ENCODE measurements around the gene TMEM18. TPM values are rescaled to one million over a fixed set of nuclear protein-coding genes. Genes with fewer than 3 reads are reported as not detected.

TMEM18 gene
- total and polyA plus RNA-seq, 2 experiments from 2014 or later, result 15.0 to 41.9 TPM

- TF ChIP-seq NANOG (IDR thresholded peaks at IDR 0.05; ENCODE audit: borderline replicate concordance) (no peak), EZH2phosphoT487 (IDR thresholded peaks at IDR 0.05; ENCODE audit: unreplicated experiment) (no peak), ZNF331 (CRISPR knock-in tag; IDR thresholded peaks at IDR 0.05; ENCODE audit: low read depth) (no peak), CTCF (conservative IDR thresholded peaks at IDR 0.05; ENCODE audit: low read depth in 2 of 2) (no peak), ZNF462 (CRISPR knock-in tag; IDR thresholded peaks at IDR 0.05) (no peak), EZH2 (IDR thresholded peaks at IDR 0.05; ENCODE audit: low read depth, unreplicated experiment) (no peak), STAT1 (IDR thresholded peaks at IDR 0.05; ENCODE audit: unreplicated experiment) (no peak)
- TF ChIP-seq, protein P1, sequence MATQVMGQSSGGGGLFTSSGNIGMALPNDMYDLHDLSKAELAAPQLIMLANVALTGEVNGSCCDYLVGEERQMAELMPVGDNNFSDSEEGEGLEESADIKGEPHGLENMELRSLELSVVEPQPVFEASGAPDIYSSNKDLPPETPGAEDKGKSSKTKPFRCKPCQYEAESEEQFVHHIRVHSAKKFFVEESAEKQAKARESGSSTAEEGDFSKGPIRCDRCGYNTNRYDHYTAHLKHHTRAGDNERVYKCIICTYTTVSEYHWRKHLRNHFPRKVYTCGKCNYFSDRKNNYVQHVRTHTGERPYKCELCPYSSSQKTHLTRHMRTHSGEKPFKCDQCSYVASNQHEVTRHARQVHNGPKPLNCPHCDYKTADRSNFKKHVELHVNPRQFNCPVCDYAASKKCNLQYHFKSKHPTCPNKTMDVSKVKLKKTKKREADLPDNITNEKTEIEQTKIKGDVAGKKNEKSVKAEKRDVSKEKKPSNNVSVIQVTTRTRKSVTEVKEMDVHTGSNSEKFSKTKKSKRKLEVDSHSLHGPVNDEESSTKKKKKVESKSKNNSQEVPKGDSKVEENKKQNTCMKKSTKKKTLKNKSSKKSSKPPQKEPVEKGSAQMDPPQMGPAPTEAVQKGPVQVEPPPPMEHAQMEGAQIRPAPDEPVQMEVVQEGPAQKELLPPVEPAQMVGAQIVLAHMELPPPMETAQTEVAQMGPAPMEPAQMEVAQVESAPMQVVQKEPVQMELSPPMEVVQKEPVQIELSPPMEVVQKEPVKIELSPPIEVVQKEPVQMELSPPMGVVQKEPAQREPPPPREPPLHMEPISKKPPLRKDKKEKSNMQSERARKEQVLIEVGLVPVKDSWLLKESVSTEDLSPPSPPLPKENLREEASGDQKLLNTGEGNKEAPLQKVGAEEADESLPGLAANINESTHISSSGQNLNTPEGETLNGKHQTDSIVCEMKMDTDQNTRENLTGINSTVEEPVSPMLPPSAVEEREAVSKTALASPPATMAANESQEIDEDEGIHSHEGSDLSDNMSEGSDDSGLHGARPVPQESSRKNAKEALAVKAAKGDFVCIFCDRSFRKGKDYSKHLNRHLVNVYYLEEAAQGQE (IDR thresholded peaks at IDR 0.05; ENCODE audit: unreplicated experiment), result no peak
- Mint-ChIP-seq H3K27me3 (ENCODE audit: insufficient read depth, low read depth, poor library complexity) (peaks cover 4% of the 10 kb centered on the region), H3K27ac (no peak overlapping the region), H3K4me1 (no peaks in the 10 kb centered on the region; the same call in 2 of the 3 replicates), H3K9me3 (peaks cover 6% of the 10 kb centered on the region), H3K4me3 (no peak overlapping the region), H3K36me3 (ENCODE audit: low read depth) (no peaks in the 10 kb centered on the region)
- Histone ChIP-seq H3K79me2 (replicated peaks; ENCODE audit: insufficient read depth) (no peaks in the 10 kb centered on the region), H3K36me3 (ENCODE audit: insufficient read depth) (no peaks in the 10 kb centered on the region), H3K27ac (ENCODE audit: low read depth) (no peak overlapping the region), H4K20me1 (replicated peaks; ENCODE audit: insufficient read depth) (no peaks in the 10 kb centered on the region), H3K4me3 (no peak overlapping the region), H3K9me2 (ENCODE audit: insufficient read depth) (no peaks in the 10 kb centered on the region), H3F3A (replicated peaks; ENCODE audit: low read depth) (no peaks in the 10 kb centered on the region), H3K4me2 (no peak overlapping the region), H3K4me1 (ENCODE audit: insufficient read depth) (no peaks in the 10 kb centered on the region), H3K27me3 (ENCODE audit: insufficient read depth) (no peaks in the 10 kb centered on the region), H2AFZ (peak overlapping the region; percentile 81)
- ATAC-seq (peak; percentile 28; the same call in 2 of the 3 replicates), DNase-seq (ENCODE audit: low spot score) (no peak)
These were observed 55.7 kb downstream of the TMEM18 start for GRCh38 chr2:621303-622099.
